CD4-positive, alpha-beta T cell treated with Interleukin-4 for 1 hour (primary cell): ENCODE measurements around the gene PIM1.
"Not testable (repeated sequence)": the region's sequence is repeated elsewhere in the genome, so short reads cannot be mapped to it uniquely, and the experiment has no call there.

Source experiments
- DNase-seq, 2 donors: peaks; one replicate each; pipeline ENCODE4 v3.0.0-alpha.2; 2020 to 2022

Gene PIM1

DNA sequence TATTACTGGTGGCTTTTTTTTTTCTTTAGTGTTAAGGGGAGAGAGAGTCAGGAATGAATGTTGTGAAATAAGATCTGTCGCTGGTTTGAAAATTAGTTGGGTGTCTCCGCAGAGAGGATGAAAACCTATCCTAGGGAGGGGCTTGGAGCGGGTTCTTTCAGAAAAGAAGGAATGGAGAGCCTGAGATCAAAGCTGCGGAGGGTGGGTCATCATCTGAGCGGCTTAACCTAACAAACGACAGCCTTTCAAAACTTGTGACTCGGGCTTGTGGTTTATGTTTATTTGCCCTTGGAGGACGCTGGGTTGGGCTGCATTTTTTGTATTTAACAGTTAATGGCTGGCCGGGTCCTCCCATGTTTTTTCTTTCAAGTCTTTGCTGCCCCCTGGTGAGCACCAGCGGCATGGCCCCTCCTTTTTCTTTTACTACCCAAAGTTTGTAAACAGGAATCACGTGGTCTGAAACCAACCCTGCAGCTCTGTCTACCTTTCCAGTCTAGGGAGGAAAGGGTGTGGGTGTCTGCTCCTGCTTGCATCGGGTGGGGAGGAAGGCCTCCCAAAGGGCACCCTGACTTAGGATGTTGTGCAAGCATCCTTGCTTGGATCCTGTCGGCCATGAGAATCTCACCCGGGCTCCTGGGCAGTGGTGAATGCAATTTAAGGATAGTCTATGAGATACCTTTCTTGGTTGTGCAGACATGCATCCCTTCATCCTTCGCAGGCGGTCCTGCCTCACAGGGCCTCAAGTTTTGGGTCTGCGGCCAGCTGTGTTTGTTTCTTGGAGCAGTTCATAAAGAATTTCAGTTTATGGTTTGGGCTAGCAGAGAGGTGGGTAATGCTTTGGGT, 2.2 kb downstream of the PIM1 start:
- peak; percentile 94 to 97 for DNase-seq

DNA sequence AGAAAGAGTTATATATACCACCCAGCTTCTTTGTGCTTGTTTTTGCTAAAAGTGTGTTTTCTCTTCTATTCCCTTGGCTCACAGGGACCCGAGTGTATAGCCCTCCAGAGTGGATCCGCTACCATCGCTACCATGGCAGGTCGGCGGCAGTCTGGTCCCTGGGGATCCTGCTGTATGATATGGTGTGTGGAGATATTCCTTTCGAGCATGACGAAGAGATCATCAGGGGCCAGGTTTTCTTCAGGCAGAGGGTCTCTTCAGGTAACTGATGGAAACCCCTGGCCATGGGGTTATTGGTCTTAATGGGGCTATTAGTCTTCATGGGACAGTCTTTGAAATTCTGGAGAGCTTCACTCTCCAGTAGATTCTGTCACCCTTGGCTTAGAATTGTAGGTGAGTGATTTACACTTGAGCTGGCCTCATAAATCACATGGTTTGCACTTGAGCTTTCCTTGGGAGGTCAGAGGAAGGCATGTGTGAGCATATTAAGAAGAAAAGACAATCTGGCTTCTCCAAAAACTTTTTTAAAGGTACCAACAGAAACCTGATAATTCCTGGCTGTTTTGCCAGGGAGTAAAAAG, 3.0 kb downstream of the PIM1 start:
- no peak for DNase-seq

DNA sequence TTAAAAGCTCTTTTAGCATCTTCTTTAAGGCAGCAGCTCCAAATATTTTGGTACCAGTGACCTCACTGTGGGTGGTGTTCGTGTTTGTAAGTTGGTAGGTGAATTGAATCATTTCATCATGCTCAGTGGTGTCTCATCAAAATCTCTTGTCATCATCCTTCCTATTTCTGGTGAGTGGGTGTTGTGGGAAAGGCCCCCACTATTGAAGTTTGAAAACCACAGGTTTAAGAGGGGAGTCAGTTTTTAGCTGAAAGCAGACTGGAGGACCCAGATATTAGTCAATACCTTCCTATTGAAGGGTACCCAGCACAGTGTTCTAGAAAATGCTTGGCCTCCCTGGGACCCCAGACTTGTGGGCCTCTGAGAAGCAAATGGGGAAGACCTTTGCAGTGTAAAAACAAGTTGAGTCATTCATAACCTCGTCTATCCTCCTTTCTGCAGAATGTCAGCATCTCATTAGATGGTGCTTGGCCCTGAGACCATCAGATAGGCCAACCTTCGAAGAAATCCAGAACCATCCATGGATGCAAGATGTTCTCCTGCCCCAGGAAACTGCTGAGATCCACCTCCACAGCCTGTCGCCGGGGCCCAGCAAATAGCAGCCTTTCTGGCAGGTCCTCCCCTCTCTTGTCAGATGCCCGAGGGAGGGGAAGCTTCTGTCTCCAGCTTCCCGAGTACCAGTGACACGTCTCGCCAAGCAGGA, 3.7 kb downstream of the PIM1 start:
- DNase-seq = peak; percentile 32 to 45

DNA sequence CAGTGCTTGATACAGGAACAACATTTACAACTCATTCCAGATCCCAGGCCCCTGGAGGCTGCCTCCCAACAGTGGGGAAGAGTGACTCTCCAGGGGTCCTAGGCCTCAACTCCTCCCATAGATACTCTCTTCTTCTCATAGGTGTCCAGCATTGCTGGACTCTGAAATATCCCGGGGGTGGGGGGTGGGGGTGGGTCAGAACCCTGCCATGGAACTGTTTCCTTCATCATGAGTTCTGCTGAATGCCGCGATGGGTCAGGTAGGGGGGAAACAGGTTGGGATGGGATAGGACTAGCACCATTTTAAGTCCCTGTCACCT, 4.2 kb downstream of the PIM1 start:
- DNase-seq = no peak

DNA sequence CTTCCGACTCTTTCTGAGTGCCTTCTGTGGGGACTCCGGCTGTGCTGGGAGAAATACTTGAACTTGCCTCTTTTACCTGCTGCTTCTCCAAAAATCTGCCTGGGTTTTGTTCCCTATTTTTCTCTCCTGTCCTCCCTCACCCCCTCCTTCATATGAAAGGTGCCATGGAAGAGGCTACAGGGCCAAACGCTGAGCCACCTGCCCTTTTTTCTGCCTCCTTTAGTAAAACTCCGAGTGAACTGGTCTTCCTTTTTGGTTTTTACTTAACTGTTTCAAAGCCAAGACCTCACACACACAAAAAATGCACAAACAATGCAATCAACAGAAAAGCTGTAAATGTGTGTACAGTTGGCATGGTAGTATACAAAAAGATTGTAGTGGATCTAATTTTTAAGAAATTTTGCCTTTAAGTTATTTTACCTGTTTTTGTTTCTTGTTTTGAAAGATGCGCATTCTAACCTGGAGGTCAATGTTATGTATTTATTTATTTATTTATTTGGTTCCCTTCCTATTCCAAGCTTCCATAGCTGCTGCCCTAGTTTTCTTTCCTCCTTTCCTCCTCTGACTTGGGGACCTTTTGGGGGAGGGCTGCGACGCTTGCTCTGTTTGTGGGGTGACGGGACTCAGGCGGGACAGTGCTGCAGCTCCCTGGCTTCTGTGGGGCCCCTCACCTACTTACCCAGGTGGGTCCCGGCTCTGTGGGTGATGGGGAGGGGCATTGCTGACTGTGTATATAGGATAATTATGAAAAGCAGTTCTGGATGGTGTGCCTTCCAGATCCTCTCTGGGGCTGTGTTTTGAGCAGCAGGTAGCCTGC, 4.8 kb downstream of the PIM1 start:
- no peak for DNase-seq

DNA sequence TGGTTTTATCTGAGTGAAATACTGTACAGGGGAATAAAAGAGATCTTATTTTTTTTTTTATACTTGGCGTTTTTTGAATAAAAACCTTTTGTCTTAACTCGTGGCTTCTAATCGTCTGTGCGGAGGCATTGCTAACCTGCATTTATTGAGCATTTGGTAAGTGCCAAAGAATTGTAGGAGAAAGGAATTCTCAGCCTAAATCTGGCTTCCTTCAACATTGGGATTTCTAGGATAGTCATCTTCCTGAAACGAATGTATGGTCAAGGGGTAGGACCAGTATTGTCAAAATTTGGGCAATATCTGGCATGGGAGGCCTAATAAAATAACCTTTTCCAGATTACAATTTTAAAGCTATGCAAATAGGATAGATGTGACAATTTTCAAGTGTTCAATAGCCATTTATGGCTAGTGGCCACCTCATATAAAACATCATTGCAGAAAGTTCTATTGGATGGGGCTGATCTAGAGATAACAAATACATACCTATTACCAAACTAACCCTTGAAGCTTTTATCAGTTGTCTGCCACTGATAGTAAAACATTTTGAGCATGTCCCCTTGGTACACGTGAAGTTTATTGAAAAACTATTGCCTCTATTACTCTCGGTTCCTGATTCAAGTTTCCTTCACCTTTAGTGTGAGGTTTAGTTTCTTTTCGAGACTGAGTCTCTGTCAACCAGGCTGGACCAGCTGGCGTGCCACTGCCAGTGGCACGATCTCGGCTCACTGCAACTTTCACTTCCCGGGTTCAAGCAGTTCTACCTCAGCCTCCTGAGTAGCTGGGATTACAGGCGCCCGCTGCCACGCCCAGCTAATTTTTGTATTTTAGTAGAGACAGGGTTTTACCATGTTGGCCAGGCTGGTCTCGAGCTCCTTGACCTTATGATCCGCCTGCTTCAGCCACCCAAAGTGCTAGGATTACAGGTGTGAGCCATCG, 5.6 kb downstream of the PIM1 start:
- peak in 1 of 2 donors; percentile 44 for DNase-seq

DNA sequence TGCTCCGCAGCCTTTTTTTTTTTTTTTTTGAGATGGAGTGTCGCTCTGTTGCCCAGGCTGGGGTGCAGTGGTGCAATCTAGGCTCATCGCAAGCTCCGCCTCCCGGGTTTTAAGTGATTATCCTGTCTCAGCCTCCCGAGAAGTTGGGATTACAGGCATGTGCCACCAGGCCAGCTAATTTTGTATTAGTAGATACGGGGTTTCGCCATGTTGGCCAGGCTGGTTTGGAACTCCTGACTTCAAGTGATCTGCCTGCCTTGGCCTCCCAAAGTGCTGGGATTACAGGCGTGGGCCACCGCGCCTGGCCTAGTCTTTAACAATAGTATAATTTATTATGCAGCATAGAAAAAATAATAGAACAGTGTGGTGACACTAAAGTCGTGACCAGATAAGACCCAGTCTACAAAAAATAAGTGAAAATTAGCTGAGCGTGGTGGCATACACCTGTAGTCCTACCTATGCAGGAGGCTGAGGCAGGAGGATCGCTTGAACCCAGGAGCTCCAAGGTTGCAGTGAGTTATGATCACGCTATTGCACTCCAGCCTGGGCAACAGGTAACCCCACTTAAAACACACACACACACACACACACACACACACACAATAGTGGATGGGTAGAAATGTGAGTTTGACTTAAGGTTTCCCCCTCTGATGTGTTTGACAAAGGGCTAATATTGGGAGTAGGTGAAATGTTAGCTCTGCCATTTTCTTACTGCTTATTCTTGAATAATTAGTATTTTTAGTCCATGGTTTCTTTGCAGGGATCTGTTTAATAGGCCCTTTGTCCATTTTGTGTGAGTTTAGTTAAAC, 6.5 kb downstream of the PIM1 start:
- no peak for DNase-seq

DNA sequence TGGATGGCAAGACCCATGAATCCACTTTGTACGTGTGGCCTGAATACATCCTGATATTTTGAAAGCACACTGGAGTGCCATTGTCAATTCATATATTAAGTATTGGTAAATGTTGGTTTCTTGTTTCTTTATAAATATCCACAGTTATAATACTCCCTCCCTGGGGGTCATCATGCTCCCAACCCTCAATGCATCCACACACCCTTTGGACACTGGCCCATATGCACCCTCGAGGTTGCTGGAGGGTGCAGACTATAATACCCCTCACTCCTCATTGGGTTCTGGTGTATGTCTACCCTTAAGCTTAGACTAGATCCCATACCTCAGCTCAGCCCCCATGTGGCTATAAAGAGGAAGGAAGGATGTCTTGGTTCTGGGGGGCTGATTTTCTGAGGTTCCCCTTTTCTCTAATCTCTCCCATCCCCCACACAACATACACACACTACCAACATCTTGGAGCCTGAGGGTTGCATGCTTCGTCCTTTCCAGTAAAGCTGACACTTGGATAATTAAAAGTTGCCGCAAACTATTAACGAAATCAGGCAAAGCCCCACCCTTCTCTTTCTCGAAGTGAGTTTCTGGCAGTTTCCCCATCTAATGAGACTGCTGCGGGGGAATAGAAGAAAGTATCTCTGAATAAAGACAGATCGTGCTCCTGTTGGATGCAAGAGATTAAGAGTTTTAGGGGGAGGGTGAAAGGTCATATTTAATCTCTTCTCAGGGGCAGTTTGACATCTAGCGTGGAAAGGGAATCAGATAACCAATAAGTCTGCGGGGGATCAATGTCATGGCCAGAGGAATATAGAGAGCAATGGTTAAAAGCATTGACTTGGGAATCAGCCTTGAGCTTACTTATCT, 7.4 kb downstream of the PIM1 start:
- peak in 1 of 2 donors; percentile 47 for DNase-seq

DNA sequence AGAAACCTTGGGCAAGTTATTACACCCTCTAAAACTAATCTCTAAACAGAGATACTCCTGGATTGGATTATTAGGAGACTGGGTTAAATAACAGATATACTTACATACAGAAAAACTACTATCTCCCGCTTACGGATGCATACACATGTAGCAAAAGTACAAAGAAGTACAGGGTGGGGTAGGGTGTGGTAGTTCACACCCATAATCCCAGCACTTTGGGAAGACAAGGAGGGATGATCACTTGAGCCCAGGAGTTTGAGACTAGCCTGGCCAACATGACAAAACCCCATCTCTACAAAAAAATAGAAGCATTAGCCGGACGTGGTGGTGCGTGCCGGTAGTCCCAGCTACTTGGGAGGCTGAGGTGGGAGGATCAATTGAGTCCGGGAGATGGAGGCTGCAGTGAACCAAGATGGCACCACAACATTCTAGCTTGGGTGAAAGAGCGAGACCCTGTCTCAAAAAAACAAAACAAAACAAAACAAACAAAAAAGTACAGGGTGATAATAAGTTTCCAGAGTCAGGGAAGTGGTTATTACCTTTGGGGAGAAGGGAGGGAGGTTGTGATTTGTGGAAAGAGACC, 8.1 kb downstream of the PIM1 start:
- no peak for DNase-seq

DNA sequence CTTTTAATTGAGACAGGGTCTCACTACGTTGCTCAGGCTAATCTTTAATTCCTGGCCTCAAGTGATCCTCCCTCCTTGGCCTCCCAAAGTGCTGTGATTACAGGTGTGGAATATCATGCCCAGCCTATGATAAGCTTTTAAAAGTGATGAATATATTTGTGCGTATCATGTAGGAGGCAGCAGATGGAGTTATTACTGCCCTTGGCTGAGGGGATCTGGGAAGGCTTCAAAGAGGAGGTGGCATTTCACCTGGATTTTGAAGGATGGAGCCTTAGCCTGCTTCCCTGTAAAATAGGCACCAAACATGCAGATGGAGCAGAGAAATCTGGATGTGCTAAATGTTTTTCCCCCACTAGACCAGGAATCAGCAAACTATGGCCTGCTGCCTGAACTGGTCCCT, 10.1 kb downstream of the PIM1 start:
- DNase-seq = no peak

DNA sequence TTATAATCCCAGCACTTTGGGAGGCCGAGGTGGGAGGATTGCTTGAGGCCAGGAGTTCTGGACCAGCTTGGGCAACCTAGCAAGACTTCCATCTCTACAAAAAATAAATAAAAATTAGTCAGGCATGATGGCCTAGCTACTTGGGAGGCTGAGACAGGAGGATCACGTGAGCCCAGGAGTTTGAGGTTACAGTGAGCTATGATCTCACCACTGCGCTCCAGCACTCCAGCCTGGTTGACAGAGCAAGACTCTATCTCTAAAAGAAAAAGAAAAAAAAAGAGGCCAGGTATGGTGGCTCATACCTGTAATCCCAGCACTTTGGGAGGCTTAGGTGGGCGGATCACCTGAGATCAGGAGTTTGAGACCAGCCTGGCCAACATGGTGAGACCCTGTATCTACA, 10.7 kb downstream of the PIM1 start:
- not testable (repeated sequence) for DNase-seq

DNA sequence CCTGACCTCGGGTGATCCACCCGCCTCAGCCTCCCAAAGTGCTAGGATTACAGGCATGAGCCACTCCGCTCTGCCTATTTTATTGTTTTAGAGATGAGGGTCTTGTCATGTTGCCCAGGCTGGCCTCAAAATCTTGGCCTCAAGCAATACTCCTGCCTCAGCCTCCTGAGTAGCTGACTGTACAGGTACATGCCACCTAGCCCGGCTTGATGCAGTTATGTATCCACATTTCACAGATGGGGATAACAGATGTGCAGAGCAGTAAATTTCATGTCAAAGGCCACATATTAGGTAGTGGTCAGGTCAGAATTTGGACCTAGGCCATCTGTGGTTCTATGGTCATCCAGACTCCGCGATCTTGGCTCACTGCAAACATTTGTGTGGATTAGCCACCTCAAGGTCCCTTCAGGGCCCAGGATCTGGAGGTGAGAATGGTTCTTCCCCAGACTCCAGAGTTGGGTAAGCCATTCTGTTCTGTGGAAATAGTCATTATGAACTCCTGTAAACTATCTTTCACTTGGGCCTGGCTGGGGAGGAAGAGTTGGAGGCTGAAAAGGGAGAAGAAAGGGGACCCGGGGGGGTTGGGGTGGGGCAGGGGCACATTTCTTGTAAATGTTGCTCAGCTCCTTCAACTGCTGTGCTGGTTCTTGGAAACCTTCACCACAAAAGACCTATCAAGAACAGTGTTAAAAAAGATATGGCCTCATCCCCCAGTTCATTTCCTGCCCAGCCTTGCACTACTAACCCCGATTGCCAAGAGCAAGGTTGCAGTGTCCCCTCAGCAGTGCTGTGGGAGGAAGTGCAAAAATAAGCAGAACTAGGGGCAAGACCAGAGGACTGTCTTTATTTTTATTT, 13.0 kb downstream of the PIM1 start:
- DNase-seq = peak; percentile 85 to 86

DNA sequence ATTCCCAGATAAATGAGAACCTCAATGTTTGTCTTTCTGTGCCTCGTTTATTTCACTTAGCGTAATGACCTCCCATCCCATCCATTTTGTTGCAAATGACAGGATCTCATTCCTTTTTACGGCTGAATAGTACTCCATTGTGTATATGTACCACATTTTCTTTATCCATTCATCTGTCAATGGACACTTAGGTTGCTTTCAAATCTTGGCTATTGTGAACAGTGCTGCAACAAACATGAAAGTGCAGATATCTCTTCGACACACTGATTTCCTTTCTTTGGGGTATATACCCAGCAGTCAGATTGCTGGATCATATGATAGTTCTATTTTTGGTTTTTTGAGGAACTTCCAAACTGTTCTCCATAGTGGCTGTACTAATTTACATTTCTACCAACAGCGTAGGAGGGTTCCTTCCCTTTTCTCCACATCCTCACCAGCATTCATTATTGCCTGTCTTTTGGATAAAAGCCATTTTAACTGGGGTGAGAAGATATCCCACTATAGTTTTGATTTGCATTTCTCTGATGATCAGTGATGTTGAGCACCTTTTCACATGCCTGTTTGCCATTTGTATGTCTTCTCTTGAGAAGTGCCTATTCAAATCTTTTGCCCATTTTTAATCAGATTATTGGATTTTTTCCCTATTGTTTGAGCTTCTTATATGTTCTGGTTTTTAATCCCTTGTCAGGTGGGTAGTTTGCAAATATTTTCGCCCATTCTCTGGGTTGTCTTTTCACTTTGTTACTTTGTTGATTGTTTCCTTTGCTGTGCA, 16.2 kb downstream of the PIM1 start:
- not testable (repeated sequence) for DNase-seq

DNA sequence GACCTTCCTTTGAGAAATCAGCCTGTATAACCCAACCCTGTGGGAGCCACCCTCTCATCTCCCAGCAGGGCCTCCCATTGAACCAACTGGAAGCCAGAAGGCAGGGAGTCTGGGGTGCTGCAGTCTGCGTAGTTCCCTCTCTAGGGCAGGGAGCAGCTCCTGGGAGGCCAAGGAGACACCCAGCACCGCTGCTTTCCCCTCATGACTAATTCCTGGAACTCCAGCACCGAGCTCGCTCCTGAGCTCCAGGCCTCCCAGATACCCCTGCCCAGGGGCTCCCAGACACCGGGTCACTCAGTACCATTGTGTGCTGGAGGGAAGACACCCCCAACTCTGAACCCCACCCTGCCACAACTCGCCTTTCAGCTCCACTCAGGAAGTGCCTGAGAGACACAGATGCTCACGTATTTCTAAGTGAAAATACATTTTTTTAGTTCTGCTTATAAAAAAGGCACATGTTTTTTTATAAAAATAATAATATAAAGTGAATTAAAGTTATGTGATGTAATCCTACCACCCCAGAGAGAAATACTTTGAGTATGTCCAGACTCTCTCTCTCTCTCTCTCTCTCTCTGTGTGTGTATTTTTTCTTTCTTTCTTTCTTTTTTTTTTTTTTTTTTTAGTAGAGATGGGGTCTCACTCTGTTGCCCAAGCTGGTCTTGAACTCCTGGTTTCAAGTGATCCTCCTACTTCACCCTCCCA, 17.5 kb downstream of the PIM1 start:
- DNase-seq = peak in 1 of 2 donors; percentile 18

DNA sequence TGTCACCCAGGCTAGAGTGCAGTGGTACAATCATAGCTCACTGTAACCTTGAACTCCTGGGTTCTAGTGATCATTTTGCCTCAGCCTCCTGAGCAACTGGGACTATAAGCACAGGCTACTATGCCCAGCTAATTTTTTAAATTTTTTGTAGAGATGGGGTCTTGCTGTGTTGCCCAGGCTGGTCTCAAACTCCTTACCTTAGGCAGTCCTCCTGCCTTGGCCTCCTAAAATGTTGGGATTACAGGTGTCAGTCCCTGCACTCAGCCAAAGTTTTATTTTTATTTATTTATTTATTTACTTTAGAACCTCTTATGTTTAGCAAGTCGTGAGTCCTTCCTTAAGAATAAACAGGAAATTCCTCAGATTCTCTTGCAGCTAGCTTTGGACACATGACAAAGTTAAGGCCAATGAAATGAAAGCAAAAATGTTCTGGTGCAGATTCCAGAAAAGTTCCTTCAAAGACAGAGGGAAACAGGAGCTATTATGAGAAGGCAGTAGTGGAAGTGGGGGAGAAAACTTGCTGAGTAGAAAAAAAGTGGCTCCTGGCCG, 19.1 kb downstream of the PIM1 start:
- DNase-seq = no peak

DNA sequence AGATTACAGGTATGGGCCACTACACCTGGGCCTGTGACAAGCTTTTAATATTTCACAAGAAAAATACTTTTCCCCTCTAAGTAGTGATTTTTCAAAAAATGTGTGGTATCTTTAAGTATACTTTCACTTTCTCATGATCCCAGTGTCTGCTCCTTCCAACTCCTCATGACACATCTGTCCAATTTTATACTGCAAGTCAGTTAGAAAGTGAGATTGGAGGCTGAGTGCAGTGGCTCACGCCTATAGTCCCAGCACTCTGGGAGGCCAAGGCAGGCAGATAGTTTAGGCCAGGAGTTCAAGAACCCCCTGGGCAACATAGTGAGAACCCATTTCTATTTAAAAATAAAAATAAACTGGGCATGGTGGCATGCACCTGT, 20.2 kb downstream of the PIM1 start:
- no peak for DNase-seq

DNA sequence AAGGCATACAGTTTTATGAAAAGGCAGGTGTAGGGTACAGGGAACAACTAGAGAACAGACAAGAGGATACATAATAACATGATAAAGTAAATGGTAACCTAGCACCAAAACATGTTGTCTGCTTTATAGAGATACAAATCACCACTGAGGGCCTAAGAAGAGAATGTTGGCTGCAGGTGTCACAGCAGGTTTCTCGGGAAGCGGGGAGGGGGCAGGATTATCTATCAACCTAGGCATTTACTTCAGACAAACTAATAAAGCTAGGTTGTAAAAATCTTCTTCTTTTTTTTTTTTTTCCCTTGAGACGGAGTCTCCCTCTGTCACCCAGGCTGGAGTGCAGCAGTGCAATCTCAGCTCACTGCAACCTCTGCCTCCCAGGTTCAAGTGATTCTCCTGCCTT, 22.7 kb downstream of the PIM1 start:
- DNase-seq = no peak
